ENCODE measurements around the gene STRA6.

STRA6 gene

DNA sequence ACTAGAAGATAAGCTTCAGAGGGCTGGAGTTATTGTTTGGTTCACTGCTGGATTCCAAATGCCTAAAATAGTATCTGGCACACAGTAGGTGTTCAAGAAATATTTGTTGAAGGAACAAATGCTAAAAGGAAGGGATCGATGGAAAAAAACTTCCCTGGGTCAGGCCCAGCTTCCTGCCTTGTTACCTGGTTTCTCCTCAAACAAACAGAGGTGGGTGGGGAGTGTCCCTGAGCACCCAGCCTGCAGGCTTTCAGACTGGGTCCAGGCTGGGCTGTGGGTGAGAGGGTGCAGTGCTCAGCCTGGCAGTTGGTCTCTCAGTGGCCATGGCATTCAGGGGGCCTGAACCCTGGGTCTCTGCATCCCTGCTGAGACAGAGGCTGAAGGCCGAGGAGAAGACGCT is 14.4 kb upstream of the STRA6 start:
- TF ChIP-seq ARNT (IDR thresholded peaks at IDR 0.05) = no peak
- no peak for TF ChIP-seq FOXM1 (IDR thresholded peaks at IDR 0.05; ENCODE audit: borderline replicate concordance)
- no peak for TF ChIP-seq FOXA1 (IDR thresholded peaks at IDR 0.05)
- no peak for TF ChIP-seq ZNF384 (IDR thresholded peaks at IDR 0.05)
- no peak for TF ChIP-seq HDGF (IDR thresholded peaks at IDR 0.05; ENCODE audit: borderline replicate concordance)
- no peak for TF ChIP-seq NFRKB (IDR thresholded peaks at IDR 0.05)
- TF ChIP-seq L3MBTL2 (conservative IDR thresholded peaks at IDR 0.05) = no peak
- TF ChIP-seq ELF4 (IDR thresholded peaks at IDR 0.05) = no peak
- no peak for TF ChIP-seq FOXK2 (IDR thresholded peaks at IDR 0.05)
- no peak for TF ChIP-seq BHLHE40 (IDR thresholded peaks at IDR 0.05; ENCODE audit: borderline replicate concordance)
- TF ChIP-seq TARDBP (IDR thresholded peaks at IDR 0.05) = no peak
- TF ChIP-seq SUZ12 (IDR thresholded peaks at IDR 0.05) = no peak
- no peak for TF ChIP-seq PKNOX1 (IDR thresholded peaks at IDR 0.05)
- ChIA-PET POLR2A (interaction anchor here (1.1 kb wide), 1 partner anchor 14 kb away, joined by 3 read pairs; the partner anchor contains the start of gene STRA6), CTCF (no interaction called here)
- no peak for DNase-seq (ENCODE audit: extremely low spot score)

GRCh38 chr15:74215958-74216357 is 13.4 kb upstream of the STRA6 start:
- ChIA-PET POLR2A (no interaction called here), CTCF (interaction anchor here (0.9 kb wide), 1 partner anchor 13 kb away, joined by 4 read pairs; the partner anchor contains the start of gene STRA6)
- no peak for DNase-seq (ENCODE audit: extremely low spot score)
- TF ChIP-seq ZNF384 (IDR thresholded peaks at IDR 0.05) = no peak
- no peak for TF ChIP-seq ARNT (IDR thresholded peaks at IDR 0.05)
- no peak for TF ChIP-seq FOXM1 (IDR thresholded peaks at IDR 0.05; ENCODE audit: borderline replicate concordance)
- no peak for TF ChIP-seq L3MBTL2 (conservative IDR thresholded peaks at IDR 0.05)
- TF ChIP-seq LEF1 (IDR thresholded peaks at IDR 0.05; ENCODE audit: borderline replicate concordance) = no peak
- TF ChIP-seq TARDBP (IDR thresholded peaks at IDR 0.05) = no peak
- no peak for TF ChIP-seq FOXK2 (IDR thresholded peaks at IDR 0.05)
- no peak for TF ChIP-seq HDGF (IDR thresholded peaks at IDR 0.05; ENCODE audit: borderline replicate concordance)

DNA sequence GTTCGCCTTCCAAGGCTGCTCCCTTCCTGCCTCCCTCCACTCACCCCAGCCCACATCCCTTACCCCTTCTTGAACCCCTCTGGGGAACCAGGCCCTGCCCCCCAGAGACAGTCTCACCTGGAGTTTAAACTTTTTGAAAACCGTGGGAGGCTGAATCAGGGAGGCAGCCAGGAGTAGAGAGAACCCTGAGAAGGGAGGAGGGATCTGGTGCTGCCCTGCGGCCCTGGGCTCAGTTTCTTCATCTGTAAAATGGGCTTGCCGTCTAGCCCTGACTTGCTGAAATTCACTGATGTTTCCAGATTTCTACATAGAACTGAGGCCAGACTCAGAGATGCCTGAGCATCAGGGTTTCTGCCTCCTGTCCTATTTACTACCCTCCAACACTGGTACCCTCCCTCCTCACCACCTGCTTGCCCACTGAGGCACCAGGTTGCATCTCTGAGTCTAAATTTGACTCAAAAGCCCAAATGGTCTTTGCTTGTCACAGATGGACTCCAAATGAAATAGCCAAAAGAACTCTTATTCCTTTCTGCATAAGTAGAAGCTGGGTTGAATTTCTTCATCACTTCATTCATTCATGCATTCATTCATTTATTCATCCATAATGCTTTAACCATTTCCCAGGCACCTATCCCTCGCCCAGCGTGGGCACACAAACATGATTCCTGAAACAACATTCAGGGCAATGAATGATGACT is 11.9 kb upstream of the STRA6 start:
- CTCF ChIA-PET = no interaction called here
- DNase-seq (ENCODE audit: extremely low spot score) = no peak
- POLR2A ChIA-PET = no interaction called here
- TF ChIP-seq FOXA1 (IDR thresholded peaks at IDR 0.05) = no peak
- no peak for TF ChIP-seq CTBP1 (IDR thresholded peaks at IDR 0.05; ENCODE audit: borderline replicate concordance)
- TF ChIP-seq TARDBP (IDR thresholded peaks at IDR 0.05) = no peak
- no peak for TF ChIP-seq HDGF (IDR thresholded peaks at IDR 0.05; ENCODE audit: borderline replicate concordance)
- TF ChIP-seq FOXK2 (IDR thresholded peaks at IDR 0.05) = no peak
- no peak for TF ChIP-seq ARNT (IDR thresholded peaks at IDR 0.05)
- no peak for TF ChIP-seq ELF4 (IDR thresholded peaks at IDR 0.05)
- no peak for TF ChIP-seq SUZ12 (IDR thresholded peaks at IDR 0.05)

GRCh38 chr15:74213858-74214284 is 11.3 kb upstream of the STRA6 start:
- POLR2A ChIA-PET = no interaction called here
- CTCF ChIA-PET = no interaction called here
- DNase-seq (ENCODE audit: extremely low spot score) = no peak
- TF ChIP-seq CTBP1 (IDR thresholded peaks at IDR 0.05; ENCODE audit: borderline replicate concordance) (no peak), ELF4 (IDR thresholded peaks at IDR 0.05) (no peak), L3MBTL2 (conservative IDR thresholded peaks at IDR 0.05) (no peak), SUZ12 (IDR thresholded peaks at IDR 0.05) (no peak), NFRKB (IDR thresholded peaks at IDR 0.05) (no peak), SP1 (IDR thresholded peaks at IDR 0.05) (no peak), FOXM1 (IDR thresholded peaks at IDR 0.05; ENCODE audit: borderline replicate concordance) (no peak), PKNOX1 (IDR thresholded peaks at IDR 0.05) (no peak), LEF1 (IDR thresholded peaks at IDR 0.05; ENCODE audit: borderline replicate concordance) (no peak), BHLHE40 (IDR thresholded peaks at IDR 0.05; ENCODE audit: borderline replicate concordance) (no peak), HDGF (IDR thresholded peaks at IDR 0.05; ENCODE audit: borderline replicate concordance) (no peak), ZNF384 (IDR thresholded peaks at IDR 0.05) (no peak), ARNT (IDR thresholded peaks at IDR 0.05) (no peak), TARDBP (IDR thresholded peaks at IDR 0.05) (no peak), FOXA1 (IDR thresholded peaks at IDR 0.05) (no peak), FOXK2 (IDR thresholded peaks at IDR 0.05) (no peak)

DNA sequence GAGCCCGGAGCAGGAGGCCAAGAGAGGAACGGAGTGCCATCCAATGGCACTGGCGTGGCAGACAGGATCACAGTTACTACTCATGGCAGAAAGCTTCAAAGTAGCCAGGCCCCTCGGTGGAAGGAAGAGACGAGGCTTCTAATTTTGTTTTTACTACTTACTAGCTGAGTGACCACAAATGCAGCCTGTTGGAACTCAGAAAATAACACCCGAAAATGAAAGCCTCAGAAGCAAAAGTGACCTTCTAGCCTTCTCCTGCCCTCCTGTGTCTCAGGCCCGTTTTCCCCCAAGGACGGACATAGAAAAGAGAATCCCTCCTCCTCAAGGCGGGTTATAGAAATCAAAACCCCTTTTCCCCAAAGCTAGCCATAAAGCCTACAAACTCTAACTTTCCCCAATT is 9.9 kb upstream of the STRA6 start:
- POLR2A ChIA-PET = no interaction called here
- CTCF ChIA-PET = no interaction called here
- DNase-seq (ENCODE audit: extremely low spot score) = no peak
- no peak for TF ChIP-seq CTBP1 (IDR thresholded peaks at IDR 0.05; ENCODE audit: borderline replicate concordance)
- no peak for TF ChIP-seq ELF4 (IDR thresholded peaks at IDR 0.05)
- no peak for TF ChIP-seq FOXM1 (IDR thresholded peaks at IDR 0.05; ENCODE audit: borderline replicate concordance)
- no peak for TF ChIP-seq HDGF (IDR thresholded peaks at IDR 0.05; ENCODE audit: borderline replicate concordance)
- TF ChIP-seq LEF1 (IDR thresholded peaks at IDR 0.05; ENCODE audit: borderline replicate concordance) = no peak
- no peak for TF ChIP-seq PKNOX1 (IDR thresholded peaks at IDR 0.05)
- no peak for TF ChIP-seq SP1 (IDR thresholded peaks at IDR 0.05)
- no peak for TF ChIP-seq ZNF384 (IDR thresholded peaks at IDR 0.05)
- no peak for TF ChIP-seq ARNT (IDR thresholded peaks at IDR 0.05)

DNA sequence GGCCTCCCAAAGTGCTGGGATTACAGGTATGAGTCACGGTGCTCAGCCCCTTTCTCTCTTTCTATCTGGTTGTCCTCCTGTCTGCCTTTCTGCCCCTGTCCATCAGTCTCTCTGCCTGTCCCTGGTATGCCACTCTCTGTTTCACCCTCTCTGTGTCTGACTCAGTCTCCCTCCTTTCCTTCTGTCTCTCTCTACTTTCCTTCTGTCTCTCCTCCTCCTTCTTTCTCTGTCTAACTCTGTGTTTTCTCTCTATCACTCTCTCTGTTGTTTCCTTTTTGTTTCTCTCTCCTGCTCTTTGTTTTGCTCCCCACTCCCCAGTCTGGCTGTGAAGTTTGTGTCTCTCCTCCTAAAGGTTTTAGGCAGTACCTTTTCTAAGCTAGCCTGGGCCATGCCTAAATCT is 9.1 kb upstream of the STRA6 start:
- no peak for DNase-seq (ENCODE audit: extremely low spot score)
- ChIA-PET POLR2A (no interaction called here), CTCF (no interaction called here)
- TF ChIP-seq BHLHE40 (IDR thresholded peaks at IDR 0.05; ENCODE audit: borderline replicate concordance) (no peak), NFRKB (IDR thresholded peaks at IDR 0.05) (no peak), PKNOX1 (IDR thresholded peaks at IDR 0.05) (no peak), HDGF (IDR thresholded peaks at IDR 0.05; ENCODE audit: borderline replicate concordance) (no peak), FOXK2 (IDR thresholded peaks at IDR 0.05) (no peak), ELF4 (IDR thresholded peaks at IDR 0.05) (no peak), TARDBP (IDR thresholded peaks at IDR 0.05) (no peak), FOXA1 (IDR thresholded peaks at IDR 0.05) (no peak), L3MBTL2 (conservative IDR thresholded peaks at IDR 0.05) (no peak), FOXM1 (IDR thresholded peaks at IDR 0.05; ENCODE audit: borderline replicate concordance) (no peak), CTBP1 (IDR thresholded peaks at IDR 0.05; ENCODE audit: borderline replicate concordance) (no peak), ZNF384 (IDR thresholded peaks at IDR 0.05) (no peak), LEF1 (IDR thresholded peaks at IDR 0.05; ENCODE audit: borderline replicate concordance) (no peak), ARNT (IDR thresholded peaks at IDR 0.05) (no peak), SP1 (IDR thresholded peaks at IDR 0.05) (no peak), SUZ12 (IDR thresholded peaks at IDR 0.05) (no peak)
